GM18508 (cell line): Measurements from ENCODE around the gene ZNF431.
A peak's percentile ranks its signal among the peaks of the same experiment; 100 is the strongest.
"Not testable (repeated sequence)": the region's sequence is repeated elsewhere in the genome, so short reads cannot be mapped to it uniquely, and the experiment has no call there.

Source experiments
- ATAC-seq: cut with Tn5 transposase; IDR thresholded peaks from one replicate; pipeline ENCODE4 v1.9.1; 2021; ENCODE audit warnings: moderate number of reproducible peaks; ENCODE audit not compliant: insufficient read depth, unreplicated experiment

The ZNF431 gene

GRCh38 chr19:21141787-21142464, at the start of gene ZNF431:
Gene ZNF431, plus strand, starts transcription at chr19:21142040. Its CDS starts 144 bp downstream, at chr19:21142184.
- peak; percentile 97 for ATAC-seq

- ATAC-seq, result no peak
Measured at GRCh38 chr19:21092109-21092508, 49.7 kb upstream of the ZNF431 start.

GRCh38 chr19:21094347-21095025, 47.4 kb upstream of the ZNF431 start:
- ATAC-seq, result no peak

GRCh38 chr19:21098291-21098690, 43.5 kb upstream of the ZNF431 start:
- no peak for ATAC-seq

- no peak for ATAC-seq
Measured at GRCh38 chr19:21101521-21102242, 40.2 kb upstream of the ZNF431 start.

- no peak for ATAC-seq
Measured at GRCh38 chr19:21109116-21109515, 32.7 kb upstream of the ZNF431 start.

- no peak for ATAC-seq
Measured at GRCh38 chr19:21110183-21110582, 31.7 kb upstream of the ZNF431 start.

- ATAC-seq, result no peak
Measured at GRCh38 chr19:21115430-21115829, 26.4 kb upstream of the ZNF431 start.

- ATAC-seq, result no peak
Measured at GRCh38 chr19:21117041-21117907, 24.6 kb upstream of the ZNF431 start.

GRCh38 chr19:21126078-21126477, 15.8 kb upstream of the ZNF431 start:
- no peak for ATAC-seq

- ATAC-seq, result no peak
Measured at GRCh38 chr19:21127001-21127400, 14.8 kb upstream of the ZNF431 start.

- ATAC-seq, result no peak
Measured at GRCh38 chr19:21127898-21128297, 13.9 kb upstream of the ZNF431 start.

- no peak for ATAC-seq
Measured at GRCh38 chr19:21128901-21129698, 12.7 kb upstream of the ZNF431 start.

GRCh38 chr19:21130097-21130775, 11.6 kb upstream of the ZNF431 start:
- ATAC-seq, result no peak

GRCh38 chr19:21133633-21134032, 8.2 kb upstream of the ZNF431 start:
- no peak for ATAC-seq

GRCh38 chr19:21134934-21135366, 6.9 kb upstream of the ZNF431 start:
- ATAC-seq, result no peak

- ATAC-seq, result no peak
Measured at GRCh38 chr19:21135433-21135832, 6.4 kb upstream of the ZNF431 start.

- ATAC-seq, result no peak
Measured at GRCh38 chr19:21138130-21138529, 3.7 kb upstream of the ZNF431 start.

- ATAC-seq, result not testable (repeated sequence)
Measured at GRCh38 chr19:21141006-21141405, 834 bp upstream of the ZNF431 start.
